GM12878 (cell line): ENCODE results near the gene ETF1. TPM values are rescaled to one million over a fixed set of nuclear protein-coding genes. Genes with fewer than 3 reads are reported as not detected.

Experiments
- ATAC-seq: fragments of 200-7000 bp; cut with Tn5 transposase; 3 replicates; pipeline ENCODE4 v1.9.1; 2020; ENCODE audit warnings: mild to moderate bottlenecking, moderate library complexity
- BruUV-seq: library from RNA; stranded (reverse); fragments of 400-500 nt; replicated peaks from 2 replicates; lab custom pipeline; 2021; lab: Mats Ljungman, UMichigan
- CTCF ChIA-PET: fragments of 300-600 bp; sonication (Branson Sonifier 250); formaldehyde crosslinking; extraction: SDS; loops from one replicate; lab custom pipeline; 2021; ENCODE audit warnings: inconsistent platforms; lab: Yijun Ruan, JAX
- POLR2A ChIA-PET: fragments of 350-600 bp; formaldehyde crosslinking; extraction: SDS; loops from one replicate; lab custom pipeline; 2021; ENCODE audit warnings: inconsistent platforms; lab: Charles Lee
- RAD21 ChIA-PET: fragments of 300-600 bp; sonication (Branson Sonifier 250); formaldehyde crosslinking; loops from one replicate; lab custom pipeline; 2023; ENCODE audit warnings: antibody characterized with exemption; ENCODE audit not compliant: unreplicated experiment; lab: Charles Lee
- SMC1A ChIA-PET: fragments of 300-600 bp; sonication (Branson Sonifier 250); formaldehyde crosslinking; loops from one replicate; lab custom pipeline; 2023; ENCODE audit not compliant: unreplicated experiment, uncharacterized antibody; lab: Charles Lee
- DNase-seq: peaks from one replicate; pipeline ENCODE4 v3.0.0-alpha.2; 2011; ENCODE audit warnings: low read depth, low spot score
- FAIRE-seq: peaks from 3 replicates; lab custom pipeline; 2011; peaks lifted over from hg19 to GRCh38; lab: Jason Lieb, UNC
- H2AFZ ChIP-seq: 2 replicates; pipeline ENCODE4 v1.6.0; 2011; ENCODE audit warnings: low read depth, low read length, control low read depth; ENCODE audit not compliant: control insufficient read depth
- H3K27ac ChIP-seq: 2 replicates; pipeline ENCODE4 v1.5.1; 2011; ENCODE audit warnings: control low read depth; ENCODE audit not compliant: control insufficient read depth, insufficient read depth
- H3K27me3 ChIP-seq, 2 experiments: replicated peaks in 1 of 2; 2 replicates each; pipeline versions ENCODE4 v1.6.0 to v1.6.1; 2011; ENCODE audit warnings: low read length in 1 of 2; ENCODE audit not compliant: control insufficient read depth in 2 of 2, insufficient read depth in 2 of 2
- H3K36me3 ChIP-seq, 2 experiments: 2 replicates each; pipeline ENCODE4 v1.5.1; 2011; ENCODE audit warnings: low read length in 1 of 2; ENCODE audit not compliant: control insufficient read depth in 2 of 2, insufficient read depth in 2 of 2
- H3K4me1 ChIP-seq: 2 replicates; pipeline ENCODE4 v1.6.1; 2011; ENCODE audit warnings: mild to moderate bottlenecking, low read length, moderate library complexity, mixed read lengths; ENCODE audit not compliant: control insufficient read depth, insufficient read depth
- H3K4me2 ChIP-seq: 2 replicates; pipeline ENCODE4 v1.6.0; 2011; ENCODE audit warnings: control low read depth; ENCODE audit not compliant: control insufficient read depth, insufficient read depth
- H3K4me3 ChIP-seq: fragments of 200-600 bp; sonication (generic); 2 replicates; pipeline ENCODE4 v1.5.1; 2016
- H3K79me2 ChIP-seq: 2 replicates; pipeline ENCODE4 v1.6.0; 2011; ENCODE audit warnings: low read length; ENCODE audit not compliant: control insufficient read depth, insufficient read depth
- H3K9ac ChIP-seq: 2 replicates; pipeline ENCODE4 v1.8.0; 2011; ENCODE audit warnings: low read length, control low read depth, mixed read lengths; ENCODE audit not compliant: control insufficient read depth, insufficient read depth
- H3K9me3 ChIP-seq: replicated peaks from 3 replicates; pipeline ENCODE4 v1.5.1; 2011; ENCODE audit warnings: mild to moderate bottlenecking, low read length; ENCODE audit not compliant: control insufficient read depth, insufficient read depth
- H4K20me1 ChIP-seq: 2 replicates; pipeline ENCODE4 v1.6.0; 2011; ENCODE audit not compliant: control insufficient read depth, insufficient read depth
- HDGF ChIP-seq: fragments of 450-650 bp; IDR thresholded peaks from 2 replicates; pipeline ENCODE4 v1.6.1; 2016; ENCODE audit warnings: antibody characterized with exemption
- KDM1A ChIP-seq: fragments of 200-600 bp; sonication (generic); IDR thresholded peaks from 2 replicates; pipeline ENCODE4 v1.6.1; 2016; ENCODE audit warnings: borderline replicate concordance
- RCOR1 ChIP-seq: conservative IDR thresholded peaks from 2 replicates; pipeline ENCODE4 v1.6.1; 2012; ENCODE audit warnings: low read depth, low read length, improper control_type of control experiment
- in situ Hi-C: fragments of 300-500 bp; cut with MboI; formaldehyde crosslinking; loops from 9 replicates; pipeline ENCODE4 v1.14.3; 2018; ENCODE audit warnings: mixed read lengths
- intact Hi-C: fragments of 100-400 bp; cut with micrococcal nuclease; formaldehyde crosslinking; loops from one replicate; pipeline ENCODE4 v1.14.2; 2022; ENCODE audit not compliant: unreplicated experiment
- polyA plus RNA-seq, 11 experiments: library from polyadenylated mRNA; depleted of rRNA in 4 of 11; unstranded in 6 of 11; stranded (reverse) in 5 of 11; fragments of >200 nt; fragmentation: Nextera tagmentation in 4 of 11; fragmentation: Illumina TruSeq in 1 of 11; extraction: Ambion mirVana in 4 of 11; extraction: Trizol in 1 of 11; gene quantifications; 1 replicate in 1 of 11; 2 replicates in 10 of 11; pipeline versions ENCODE4 v1.2.1 to v1.2.3, GENCODE V29; 2011 to 2016; ENCODE audit warnings: inconsistent platforms in 2 of 11, missing spikeins in 2 of 11, low read depth in 1 of 11
- total RNA-seq, 4 experiments: library from RNA; depleted of rRNA in 3 of 4; stranded (reverse); fragments of >200 nt in 3 of 4; fragmentation: Illumina TruSeq in 1 of 4; extraction: Trizol in 1 of 4; gene quantifications; 2 replicates each; pipeline versions ENCODE4 v1.2.1 to v1.2.3, GENCODE V29; 2013 to 2021
- TF ChIP-seq, protein P1 (sequence below): fragments of 450-650 bp; IDR thresholded peaks from 2 replicates; pipeline ENCODE4 v1.6.1; 2014; ENCODE audit warnings: mild to moderate bottlenecking
- TF ChIP-seq, protein P2 (sequence below): IDR thresholded peaks from 2 replicates; pipeline ENCODE4 v1.6.1; 2012; ENCODE audit warnings: mild to moderate bottlenecking, low read depth, low read length

The ETF1 gene
- total and polyA plus RNA-seq, 10 of the 15 experiments (the other 5 are each of a cell fraction or from before 2014, with no cell fraction given) = 29.8 to 145 (median 108) TPM

DNA sequence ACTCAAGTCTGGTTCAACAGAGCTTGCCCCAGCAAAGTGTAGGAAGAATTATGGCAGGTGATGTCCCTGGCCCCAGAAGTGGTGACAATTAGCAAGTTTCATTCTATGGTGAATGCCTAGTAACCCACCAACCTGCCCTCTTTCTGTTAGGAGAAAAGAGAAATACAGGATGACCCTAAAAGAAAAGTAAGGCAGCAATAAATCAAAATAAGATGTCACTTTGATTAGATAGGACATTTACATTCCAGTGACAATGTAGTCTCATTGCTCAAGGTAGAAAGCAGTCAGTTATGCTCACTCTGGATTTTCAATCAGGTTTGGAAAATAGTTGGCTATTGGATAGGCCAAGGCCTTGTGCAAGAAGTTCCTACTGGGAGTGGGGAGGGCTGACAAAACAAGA lies 37.7 kb upstream of the ETF1 start:
- H3K4me2 ChIP-seq = no peak overlapping the region
- H3K79me2 ChIP-seq = no peaks in the 10 kb centered on the region
- in situ Hi-C loops = no loop called here
- H3K27ac ChIP-seq = no peak overlapping the region
- DNase-seq (no peak), ATAC-seq (no peak), FAIRE-seq (no peak)
- H3K4me3 ChIP-seq = no peak overlapping the region
- CTCF ChIA-PET = interaction anchor here (1.4 to 2.4 kb wide), 7 partner anchors 12 to 671 kb away, joined by 3 to 41 read pairs (median 12); no protein-coding TSS in a partner anchor
- POLR2A ChIA-PET = no interaction called here
- no peaks in the 10 kb centered on the region for H3K36me3 ChIP-seq
- no peak for TF ChIP-seq HDGF
- TF ChIP-seq, protein P1, sequence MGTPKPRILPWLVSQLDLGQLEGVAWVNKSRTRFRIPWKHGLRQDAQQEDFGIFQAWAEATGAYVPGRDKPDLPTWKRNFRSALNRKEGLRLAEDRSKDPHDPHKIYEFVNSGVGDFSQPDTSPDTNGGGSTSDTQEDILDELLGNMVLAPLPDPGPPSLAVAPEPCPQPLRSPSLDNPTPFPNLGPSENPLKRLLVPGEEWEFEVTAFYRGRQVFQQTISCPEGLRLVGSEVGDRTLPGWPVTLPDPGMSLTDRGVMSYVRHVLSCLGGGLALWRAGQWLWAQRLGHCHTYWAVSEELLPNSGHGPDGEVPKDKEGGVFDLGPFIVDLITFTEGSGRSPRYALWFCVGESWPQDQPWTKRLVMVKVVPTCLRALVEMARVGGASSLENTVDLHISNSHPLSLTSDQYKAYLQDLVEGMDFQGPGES = no peak
- TF ChIP-seq RCOR1 = no peak
- TF ChIP-seq KDM1A = no peak
- TF ChIP-seq, protein P2, sequence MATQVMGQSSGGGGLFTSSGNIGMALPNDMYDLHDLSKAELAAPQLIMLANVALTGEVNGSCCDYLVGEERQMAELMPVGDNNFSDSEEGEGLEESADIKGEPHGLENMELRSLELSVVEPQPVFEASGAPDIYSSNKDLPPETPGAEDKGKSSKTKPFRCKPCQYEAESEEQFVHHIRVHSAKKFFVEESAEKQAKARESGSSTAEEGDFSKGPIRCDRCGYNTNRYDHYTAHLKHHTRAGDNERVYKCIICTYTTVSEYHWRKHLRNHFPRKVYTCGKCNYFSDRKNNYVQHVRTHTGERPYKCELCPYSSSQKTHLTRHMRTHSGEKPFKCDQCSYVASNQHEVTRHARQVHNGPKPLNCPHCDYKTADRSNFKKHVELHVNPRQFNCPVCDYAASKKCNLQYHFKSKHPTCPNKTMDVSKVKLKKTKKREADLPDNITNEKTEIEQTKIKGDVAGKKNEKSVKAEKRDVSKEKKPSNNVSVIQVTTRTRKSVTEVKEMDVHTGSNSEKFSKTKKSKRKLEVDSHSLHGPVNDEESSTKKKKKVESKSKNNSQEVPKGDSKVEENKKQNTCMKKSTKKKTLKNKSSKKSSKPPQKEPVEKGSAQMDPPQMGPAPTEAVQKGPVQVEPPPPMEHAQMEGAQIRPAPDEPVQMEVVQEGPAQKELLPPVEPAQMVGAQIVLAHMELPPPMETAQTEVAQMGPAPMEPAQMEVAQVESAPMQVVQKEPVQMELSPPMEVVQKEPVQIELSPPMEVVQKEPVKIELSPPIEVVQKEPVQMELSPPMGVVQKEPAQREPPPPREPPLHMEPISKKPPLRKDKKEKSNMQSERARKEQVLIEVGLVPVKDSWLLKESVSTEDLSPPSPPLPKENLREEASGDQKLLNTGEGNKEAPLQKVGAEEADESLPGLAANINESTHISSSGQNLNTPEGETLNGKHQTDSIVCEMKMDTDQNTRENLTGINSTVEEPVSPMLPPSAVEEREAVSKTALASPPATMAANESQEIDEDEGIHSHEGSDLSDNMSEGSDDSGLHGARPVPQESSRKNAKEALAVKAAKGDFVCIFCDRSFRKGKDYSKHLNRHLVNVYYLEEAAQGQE = no peak
- H2AFZ ChIP-seq = no peak overlapping the region
- intact Hi-C loops = no loop called here
- H3K9me3 ChIP-seq = no peaks in the 10 kb centered on the region
- H3K4me1 ChIP-seq = no peaks in the 10 kb centered on the region
- SMC1A ChIA-PET = interaction anchor here (0.6 to 2.3 kb wide), 8 partner anchors 16 to 214 kb away, joined by 4 to 14 read pairs (median 6); no protein-coding TSS in a partner anchor
- no TSS peak for BruUV-seq
- H4K20me1 ChIP-seq = no peaks in the 10 kb centered on the region
- H3K27me3 ChIP-seq = no peaks in the 10 kb centered on the region
- RAD21 ChIA-PET = no interaction called here
- H3K9ac ChIP-seq = no peak overlapping the region
